ENCODE results near the gene ANK3. TPM values are rescaled to one million over a fixed set of nuclear protein-coding genes. Genes with fewer than 3 reads are reported as not detected.

The ANK3 gene
- polyA plus RNA-seq, 3 donors = not detected

GRCh38 chr10:60093317-60093716 is 296.4 kb downstream of the ANK3 start:
- Mint-ChIP-seq H3K36me3 (no peaks in the 10 kb centered on the region), H3K4me1 (no peaks in the 10 kb centered on the region), H3K9me3 (no peaks in the 10 kb centered on the region), H3K27me3 (ENCODE audit: low read depth in 3 of 3) (peaks cover 0 to 4% (median 3%) of the 10 kb centered on the region in 3 donors), H3K27ac (no peak overlapping the region), H3K4me3 (no peak overlapping the region)
- DNase-seq = no peak
- Histone ChIP-seq H3K27me3 (ENCODE audit: control insufficient read depth in 2 of 2, insufficient read depth in 2 of 2, low read length in 2 of 2) (no peaks in the 10 kb centered on the region), H3K4me3 (replicated peaks in 1 of 3; ENCODE audit: low read depth in 2 of 3, low read length in 3 of 3) (no peak overlapping the region), H3K9ac (ENCODE audit: insufficient read depth, low read length, poor library complexity, severe bottlenecking) (no peak overlapping the region), H3K4me2 (replicated peaks; ENCODE audit: extremely low read depth, low read length, poor library complexity, severe bottlenecking) (no peak overlapping the region), H3K9me3 (replicated peaks in 1 of 2; ENCODE audit: control insufficient read depth in 1 of 2, insufficient read depth in 1 of 2, low read length in 2 of 2) (no peaks in the 10 kb centered on the region), H4K20me1 (ENCODE audit: insufficient read depth, low read length) (no peaks in the 10 kb centered on the region), H3K4me1 (ENCODE audit: control insufficient read depth in 1 of 2, insufficient read depth in 2 of 2, low read length in 2 of 2) (no peaks in the 10 kb centered on the region), H3K36me3 (replicated peaks in 1 of 2; ENCODE audit: control insufficient read depth in 1 of 2, insufficient read depth in 2 of 2, low read length in 2 of 2) (no peaks in the 10 kb centered on the region), H3K27ac (ENCODE audit: low read depth in 1 of 2, low read length in 2 of 2) (no peak overlapping the region), H2AFZ (ENCODE audit: insufficient read depth, low read depth, low read length, poor library complexity, severe bottlenecking) (no peak overlapping the region), H3K79me2 (ENCODE audit: insufficient read depth, low read length) (no peaks in the 10 kb centered on the region)
- WGBS (ENCODE audit: insufficient coverage) = no CpG with 5 or more reads among the region's 3 CpGs
- intact Hi-C loops (cut with micrococcal nuclease) = loop anchor here (10.0 kb wide), 2 partner anchors 341 to 551 kb away; no protein-coding TSS in a partner anchor
- TF ChIP-seq CTCF (IDR thresholded peaks at IDR 0.05) = no peak

- intact Hi-C loops (cut with micrococcal nuclease) = no loop called here
- Histone ChIP-seq H3K4me1 (ENCODE audit: control insufficient read depth in 1 of 2, insufficient read depth in 2 of 2, low read length in 2 of 2) (no peaks in the 10 kb centered on the region), H3K27ac (ENCODE audit: low read depth in 1 of 2, low read length in 2 of 2) (no peak overlapping the region), H3K79me2 (ENCODE audit: insufficient read depth, low read length) (no peaks in the 10 kb centered on the region), H3K36me3 (replicated peaks in 1 of 2; ENCODE audit: control insufficient read depth in 1 of 2, insufficient read depth in 2 of 2, low read length in 2 of 2) (no peaks in the 10 kb centered on the region), H3K9ac (ENCODE audit: insufficient read depth, low read length, poor library complexity, severe bottlenecking) (no peak overlapping the region), H3K9me3 (replicated peaks in 1 of 2; ENCODE audit: control insufficient read depth in 1 of 2, insufficient read depth in 1 of 2, low read length in 2 of 2) (no peaks in the 10 kb centered on the region), H3K4me3 (replicated peaks in 1 of 3; ENCODE audit: low read depth in 2 of 3, low read length in 3 of 3) (no peak overlapping the region), H3K4me2 (replicated peaks; ENCODE audit: extremely low read depth, low read length, poor library complexity, severe bottlenecking) (no peak overlapping the region), H2AFZ (ENCODE audit: insufficient read depth, low read depth, low read length, poor library complexity, severe bottlenecking) (no peak overlapping the region), H4K20me1 (ENCODE audit: insufficient read depth, low read length) (no peaks in the 10 kb centered on the region), H3K27me3 (ENCODE audit: control insufficient read depth in 2 of 2, insufficient read depth in 2 of 2, low read length in 2 of 2) (no peaks in the 10 kb centered on the region)
- no CpG with 5 or more reads among the region's 2 CpGs for WGBS (ENCODE audit: insufficient coverage)
- H3K27ac Mint-ChIP-seq = no peak overlapping the region
- no peaks in the 10 kb centered on the region for H3K36me3 Mint-ChIP-seq
- no peak overlapping the region for H3K4me3 Mint-ChIP-seq
- TF ChIP-seq CTCF (IDR thresholded peaks at IDR 0.05) = no peak
- H3K27me3 Mint-ChIP-seq (ENCODE audit: low read depth in 3 of 3) = peaks cover 1 to 3% (median 2%) of the 10 kb centered on the region in 3 donors
- peaks cover 2% of the 10 kb centered on the region for H3K4me1 Mint-ChIP-seq
- H3K9me3 Mint-ChIP-seq = no peaks in the 10 kb centered on the region
- DNase-seq = no peak
Observed at GRCh38 chr10:60086862-60087261, 302.8 kb downstream of the ANK3 start.

All from CD14-positive monocyte (primary cell).